PC-9 (cell line): Measurements from ENCODE around the gene CTDSP2. TPM values are rescaled to one million over a fixed set of nuclear protein-coding genes. Genes with fewer than 3 reads are reported as not detected.

Experiments
- BruUV-seq: library from RNA; stranded (reverse); fragments of 400-500 nt; replicated peaks from 2 replicates; lab custom pipeline; 2021; lab: Mats Ljungman, UMichigan
- CTCF ChIA-PET: fragments of 300-600 bp; sonication (Branson Sonifier 250); formaldehyde crosslinking; loops from one replicate; lab custom pipeline; 2022; ENCODE audit warnings: antibody characterized with exemption; lab: Charles Lee
- POLR2A ChIA-PET: fragments of 300-600 bp; sonication (Branson Sonifier 250); formaldehyde crosslinking; loops from one replicate; lab custom pipeline; 2022; ENCODE audit warnings: antibody characterized with exemption; ENCODE audit not compliant: unreplicated experiment; lab: Charles Lee
- DNase-seq, 2 experiments: peaks; one replicate each; pipeline versions ENCODE4 v3.0.0 to v3.0.0-alpha.2; 2015 to 2022; ENCODE audit warnings: mixed read lengths in 1 of 2
- H2AFZ ChIP-seq: fragments of 200-600 bp; sonication (generic); 2 replicates; pipeline ENCODE4 v1.8.1; 2017; ENCODE audit warnings: antibody characterized with exemption
- H3F3A ChIP-seq: fragments of 200-600 bp; sonication (generic); 2 replicates; pipeline ENCODE4 v1.8.1; 2017; ENCODE audit warnings: antibody characterized with exemption, mild to moderate bottlenecking, low read depth; ENCODE audit not compliant: insufficient read depth
- H3K27ac ChIP-seq: fragments of 200-600 bp; sonication (generic); 2 replicates; pipeline ENCODE4 v1.6.1; 2016; ENCODE audit warnings: mixed run types
- H3K27me3 ChIP-seq: fragments of 200-600 bp; sonication (generic); 2 replicates; pipeline ENCODE4 v1.6.1; 2016; ENCODE audit warnings: low read depth, mixed run types; ENCODE audit not compliant: insufficient read depth
- H3K36me3 ChIP-seq: fragments of 200-600 bp; sonication (generic); 2 replicates; pipeline ENCODE4 v1.6.1; 2016; ENCODE audit warnings: low read depth, mixed run types
- H3K4me1 ChIP-seq: fragments of 200-600 bp; sonication (generic); replicated peaks from 2 replicates; pipeline ENCODE4 v1.6.1; 2016; ENCODE audit warnings: mixed run types; ENCODE audit not compliant: insufficient read depth
- H3K4me2 ChIP-seq: fragments of 200-600 bp; sonication (generic); 2 replicates; pipeline ENCODE4 v1.6.1; 2017; ENCODE audit warnings: mixed run types
- H3K4me3 ChIP-seq: fragments of 200-600 bp; sonication (generic); 2 replicates; pipeline ENCODE4 v1.6.1; 2016; ENCODE audit warnings: mixed run types
- H3K79me2 ChIP-seq: fragments of 200-600 bp; sonication (generic); 2 replicates; pipeline ENCODE4 v1.6.1; 2017; ENCODE audit warnings: low read depth, mixed run types
- H3K9me2 ChIP-seq: fragments of 200-600 bp; sonication (generic); 2 replicates; pipeline ENCODE4 v1.8.1; 2017; ENCODE audit warnings: mild to moderate bottlenecking; ENCODE audit not compliant: insufficient read depth
- H3K9me3 ChIP-seq: fragments of 200-600 bp; sonication (generic); 2 replicates; pipeline ENCODE4 v1.8.1; 2016; ENCODE audit warnings: low read depth; ENCODE audit not compliant: insufficient read depth
- H4K20me1 ChIP-seq: fragments of 200-600 bp; sonication (generic); 2 replicates; pipeline ENCODE4 v1.8.1; 2017; ENCODE audit not compliant: insufficient read depth
- EZH2 ChIP-seq: fragments of 200-600 bp; sonication (generic); IDR thresholded peaks from 2 replicates; pipeline ENCODE4 v1.8.0; 2017; ENCODE audit warnings: antibody characterized with exemption, low read depth
- intact Hi-C: fragments of 100-400 bp; cut with micrococcal nuclease; formaldehyde crosslinking; loops from one replicate; pipeline ENCODE4 v1.10.0; 2022; ENCODE audit not compliant: unreplicated experiment
- total RNA-seq: library from RNA; stranded (reverse); gene quantifications from 2 replicates; pipeline ENCODE4 v1.2.3, GENCODE V29; 2021
- TF ChIP-seq, protein P1 (sequence below): fragments of 200-600 bp; sonication (generic); conservative IDR thresholded peaks from 2 replicates; pipeline ENCODE4 v1.6.1; 2017; ENCODE audit warnings: mixed run types, antibody characterized with exemption, mild to moderate bottlenecking, moderate library complexity

Gene CTDSP2
- total RNA-seq, 1 experiment from 2014 or later: 102 TPM

DNA sequence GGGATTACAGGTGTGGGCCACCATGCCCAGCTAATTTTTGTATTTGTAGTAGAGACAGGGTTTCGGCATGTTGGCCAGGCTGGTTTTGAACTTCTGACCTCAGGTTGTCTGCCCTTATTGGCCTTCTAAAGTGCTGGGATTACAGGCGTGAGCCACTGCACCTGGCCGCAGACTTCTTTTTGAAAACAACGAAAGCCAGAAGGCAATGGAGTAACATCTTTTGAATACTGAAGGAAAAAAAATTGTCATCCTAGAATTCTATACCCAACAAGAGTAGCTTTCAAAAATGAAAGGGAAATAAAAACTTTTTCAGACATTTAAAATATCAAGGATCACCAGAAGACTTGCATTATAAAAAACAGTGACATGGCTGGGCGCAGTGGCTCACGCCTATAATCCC, 38.7 kb upstream of the CTDSP2 start:
- Histone ChIP-seq H3K27me3 (no peaks in the 10 kb centered on the region), H4K20me1 (no peaks in the 10 kb centered on the region), H3K9me2 (no peaks in the 10 kb centered on the region), H3K4me2 (no peak overlapping the region), H3K9me3 (peaks cover 6% of the 10 kb centered on the region; the same call in 1 of the 2 replicates), H3K4me3 (no peak overlapping the region), H2AFZ (no peak overlapping the region), H3K79me2 (no peaks in the 10 kb centered on the region), H3K27ac (no peak overlapping the region), H3K4me1 (peaks cover 45% of the 10 kb centered on the region), H3K36me3 (no peaks in the 10 kb centered on the region), H3F3A (peaks cover 49% of the 10 kb centered on the region)
- no peak for DNase-seq
- no TSS peak for BruUV-seq
- ChIA-PET POLR2A (no interaction called here), CTCF (interaction anchor here (0.6 to 0.7 kb wide), 2 partner anchors 9 to 52 kb away, joined by 3 to 17 read pairs; no protein-coding TSS in a partner anchor)
- intact Hi-C loops: no loop called here
- TF ChIP-seq EZH2: no peak
- TF ChIP-seq, protein P1, sequence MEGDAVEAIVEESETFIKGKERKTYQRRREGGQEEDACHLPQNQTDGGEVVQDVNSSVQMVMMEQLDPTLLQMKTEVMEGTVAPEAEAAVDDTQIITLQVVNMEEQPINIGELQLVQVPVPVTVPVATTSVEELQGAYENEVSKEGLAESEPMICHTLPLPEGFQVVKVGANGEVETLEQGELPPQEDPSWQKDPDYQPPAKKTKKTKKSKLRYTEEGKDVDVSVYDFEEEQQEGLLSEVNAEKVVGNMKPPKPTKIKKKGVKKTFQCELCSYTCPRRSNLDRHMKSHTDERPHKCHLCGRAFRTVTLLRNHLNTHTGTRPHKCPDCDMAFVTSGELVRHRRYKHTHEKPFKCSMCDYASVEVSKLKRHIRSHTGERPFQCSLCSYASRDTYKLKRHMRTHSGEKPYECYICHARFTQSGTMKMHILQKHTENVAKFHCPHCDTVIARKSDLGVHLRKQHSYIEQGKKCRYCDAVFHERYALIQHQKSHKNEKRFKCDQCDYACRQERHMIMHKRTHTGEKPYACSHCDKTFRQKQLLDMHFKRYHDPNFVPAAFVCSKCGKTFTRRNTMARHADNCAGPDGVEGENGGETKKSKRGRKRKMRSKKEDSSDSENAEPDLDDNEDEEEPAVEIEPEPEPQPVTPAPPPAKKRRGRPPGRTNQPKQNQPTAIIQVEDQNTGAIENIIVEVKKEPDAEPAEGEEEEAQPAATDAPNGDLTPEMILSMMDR: no peak

DNA sequence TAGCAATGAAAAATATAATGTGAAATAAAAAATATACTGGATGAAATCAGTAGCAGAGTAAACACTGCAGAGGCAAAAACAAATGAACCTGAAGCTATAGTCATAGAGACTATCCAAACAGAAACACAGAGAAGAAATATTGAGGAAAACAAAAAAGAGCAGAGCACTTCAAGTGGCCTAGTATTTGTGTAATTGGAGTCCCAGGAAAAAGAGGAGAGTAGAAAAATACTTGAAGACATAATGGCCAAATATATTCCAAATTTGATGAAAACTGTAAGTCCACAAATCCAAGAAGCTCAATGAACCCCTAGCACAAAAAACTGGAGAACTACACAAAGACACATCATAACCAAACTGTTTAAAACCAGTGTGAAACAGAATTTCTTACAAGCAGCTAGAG, 37.2 kb upstream of the CTDSP2 start:
- POLR2A ChIA-PET: no interaction called here
- Histone ChIP-seq H3K4me3 (no peak overlapping the region), H3K36me3 (no peaks in the 10 kb centered on the region), H3K79me2 (no peaks in the 10 kb centered on the region), H3K27ac (no peak overlapping the region), H3K9me3 (peaks cover 6% of the 10 kb centered on the region; the same call in 1 of the 2 replicates), H3K4me1 (peaks cover 30% of the 10 kb centered on the region), H3F3A (peaks cover 34% of the 10 kb centered on the region), H3K4me2 (no peak overlapping the region), H2AFZ (no peak overlapping the region), H3K9me2 (no peaks in the 10 kb centered on the region), H4K20me1 (no peaks in the 10 kb centered on the region), H3K27me3 (no peaks in the 10 kb centered on the region)
- BruUV-seq: no TSS peak
- CTCF ChIA-PET: interaction anchor here (0.6 kb wide), 1 partner anchor 1341 kb away, joined by 6 read pairs; no protein-coding TSS in a partner anchor
- TF ChIP-seq, protein P1: no peak
- no peak for TF ChIP-seq EZH2
- intact Hi-C loops: no loop called here
- no peak for DNase-seq

DNA sequence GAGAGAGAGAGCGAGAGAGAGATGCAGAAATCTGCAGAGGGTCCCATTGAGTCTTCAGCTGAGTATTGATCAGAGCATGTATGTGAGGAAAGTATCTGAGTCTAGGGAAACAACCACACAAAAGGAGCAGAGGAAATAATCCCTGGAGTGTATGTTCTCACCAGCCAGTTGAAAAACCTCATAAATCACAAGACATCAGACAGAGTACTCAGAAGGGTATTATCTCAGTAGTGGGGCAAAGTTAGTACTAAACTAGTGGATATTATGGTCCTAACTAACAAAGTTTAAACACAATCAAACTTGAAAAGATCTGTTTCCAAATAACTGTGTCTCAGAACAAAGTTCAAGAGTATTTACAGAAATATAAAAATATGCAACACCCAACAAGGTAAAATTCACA, 36.5 kb upstream of the CTDSP2 start:
- Histone ChIP-seq H3K9me3 (peaks cover 6% of the 10 kb centered on the region; the same call in 1 of the 2 replicates), H3K9me2 (no peaks in the 10 kb centered on the region), H3K4me3 (no peak overlapping the region), H4K20me1 (no peaks in the 10 kb centered on the region), H3K4me1 (peaks cover 25% of the 10 kb centered on the region), H3K79me2 (no peaks in the 10 kb centered on the region), H2AFZ (no peak overlapping the region), H3K27ac (no peak overlapping the region), H3K4me2 (no peak overlapping the region), H3F3A (peaks cover 27% of the 10 kb centered on the region), H3K27me3 (no peaks in the 10 kb centered on the region), H3K36me3 (no peaks in the 10 kb centered on the region)
- BruUV-seq: no TSS peak
- DNase-seq: no peak
- ChIA-PET CTCF (no interaction called here), POLR2A (interaction anchor here (0.7 kb wide), 1 partner anchor 24 kb away, joined by 7 read pairs; no protein-coding TSS in a partner anchor)
- TF ChIP-seq, protein P1: no peak
- no peak for TF ChIP-seq EZH2
- intact Hi-C loops: no loop called here
